HEK293 (cell line): Measurements from ENCODE around the gene CPXM2.

Source experiments
- CTCF ChIA-PET: fragments of 350-600 bp; formaldehyde crosslinking; extraction: SDS; loops from one replicate; lab custom pipeline; 2021; ENCODE audit warnings: antibody characterized with exemption; lab: Yijun Ruan, JAX
- POLR2A ChIA-PET: fragments of 300-600 bp; formaldehyde crosslinking; extraction: SDS; loops from one replicate; lab custom pipeline; 2020; ENCODE audit warnings: antibody characterized with exemption, inconsistent platforms; lab: Yijun Ruan, JAX
- H3K27ac ChIP-seq: fragments of 200-500 bp; sonication (Bioruptor generic); 2 replicates; pipeline ENCODE4 v1.5.1; 2014; ENCODE audit warnings: low read depth, low read length, control low read depth, inconsistent platforms; ENCODE audit errors: extremely low read depth
- H3K36me3 ChIP-seq, 2 experiments: fragments of 200-500 bp in 1 of 2; sonication (Bioruptor generic) in 1 of 2; 1 replicate in 1 of 2; 2 replicates in 1 of 2; pipeline ENCODE4 v1.5.1; 2014 to 2017; ENCODE audit warnings: inconsistent platforms in 2 of 2, low read length in 2 of 2; ENCODE audit not compliant: control insufficient read depth in 2 of 2, insufficient read depth in 1 of 2
- H3K4me1 ChIP-seq: fragments of 200-500 bp; sonication (Bioruptor generic); 2 replicates; pipeline ENCODE4 v1.5.1; 2014; ENCODE audit warnings: mild to moderate bottlenecking, low read length, inconsistent platforms; ENCODE audit not compliant: control insufficient read depth, insufficient read depth
- H3K4me3 ChIP-seq: 2 replicates; pipeline ENCODE4 v1.5.1; 2011; ENCODE audit warnings: low read depth, mild to moderate bottlenecking, control low read depth, low read length, moderate library complexity
- H3K9me3 ChIP-seq: fragments of 200-500 bp; sonication (Bioruptor generic); 2 replicates; pipeline ENCODE4 v1.5.1; 2014; ENCODE audit warnings: low read depth, low read length, inconsistent platforms; ENCODE audit not compliant: control insufficient read depth, insufficient read depth
- GFI1B ChIP-seq: fragments of 450-650 bp; formaldehyde crosslinking; IDR thresholded peaks from 2 replicates; pipeline ENCODE4 v1.5.1; 2016; ENCODE audit warnings: missing biosample characterization, missing genetic modification characterization
- KLF8 ChIP-seq: fragments of 450-650 bp; formaldehyde crosslinking; IDR thresholded peaks from 2 replicates; pipeline ENCODE4 v1.5.1; 2016; ENCODE audit warnings: missing biosample characterization, missing genetic modification characterization
- MZF1 ChIP-seq: fragments of 450-650 bp; formaldehyde crosslinking; IDR thresholded peaks from 2 replicates; pipeline ENCODE4 v1.5.1; 2017; ENCODE audit warnings: missing biosample characterization, missing genetic modification characterization, borderline replicate concordance
- SP7 ChIP-seq: fragments of 450-650 bp; formaldehyde crosslinking; IDR thresholded peaks from 2 replicates; pipeline ENCODE4 v1.5.1; 2016; ENCODE audit warnings: missing biosample characterization, missing genetic modification characterization
- YY2 ChIP-seq: fragments of 450-650 bp; formaldehyde crosslinking; IDR thresholded peaks from 2 replicates; pipeline ENCODE4 v1.5.1; 2016; ENCODE audit warnings: missing biosample characterization, missing genetic modification characterization
- ZFHX2 ChIP-seq: fragments of 450-650 bp; formaldehyde crosslinking; conservative IDR thresholded peaks from 2 replicates; pipeline ENCODE4 v1.5.1; 2016; ENCODE audit warnings: missing biosample characterization, missing genetic modification characterization
- ZFP69B ChIP-seq: fragments of 450-650 bp; formaldehyde crosslinking; IDR thresholded peaks from 2 replicates; pipeline ENCODE4 v1.5.1; 2016; ENCODE audit warnings: missing biosample characterization, missing genetic modification characterization
- ZNF140 ChIP-seq: fragments of 450-650 bp; formaldehyde crosslinking; IDR thresholded peaks from 2 replicates; pipeline ENCODE4 v1.5.1; 2016; ENCODE audit warnings: missing biosample characterization, missing genetic modification characterization
- ZNF169 ChIP-seq: fragments of 450-650 bp; formaldehyde crosslinking; IDR thresholded peaks from 2 replicates; pipeline ENCODE4 v1.5.1; 2016; ENCODE audit warnings: missing biosample characterization, missing genetic modification characterization
- ZNF221 ChIP-seq: fragments of 450-650 bp; formaldehyde crosslinking; IDR thresholded peaks from 2 replicates; pipeline ENCODE4 v1.5.1; 2017; ENCODE audit warnings: missing biosample characterization, missing genetic modification characterization, borderline replicate concordance
- ZNF558 ChIP-seq: fragments of 450-650 bp; formaldehyde crosslinking; IDR thresholded peaks from 2 replicates; pipeline ENCODE4 v1.5.1; 2016; ENCODE audit warnings: missing biosample characterization, missing genetic modification characterization
- ZNF600 ChIP-seq: fragments of 450-650 bp; formaldehyde crosslinking; IDR thresholded peaks from 2 replicates; pipeline ENCODE4 v1.5.1; 2016; ENCODE audit warnings: missing biosample characterization, missing genetic modification characterization
- ZNF654 ChIP-seq: fragments of 450-650 bp; formaldehyde crosslinking; IDR thresholded peaks from 2 replicates; pipeline ENCODE4 v1.5.1; 2016; ENCODE audit warnings: low read depth, missing biosample characterization, missing genetic modification characterization
- ZNF830 ChIP-seq: fragments of 450-650 bp; IDR thresholded peaks from 2 replicates; pipeline ENCODE4 v1.5.0; 2018; ENCODE audit warnings: missing biosample characterization, missing genetic modification characterization, low read depth, mild to moderate bottlenecking, moderate library complexity
- TF ChIP-seq, protein P1 (sequence below): fragments of 450-650 bp; formaldehyde crosslinking; conservative IDR thresholded peaks from 2 replicates; pipeline ENCODE4 v1.5.1; 2016; ENCODE audit warnings: low read depth, missing biosample characterization, missing genetic modification characterization
- TF ChIP-seq, protein P2 (sequence below): fragments of 450-650 bp; formaldehyde crosslinking; IDR thresholded peaks from 2 replicates; pipeline ENCODE4 v1.5.1; 2016; ENCODE audit warnings: missing biosample characterization, missing genetic modification characterization
- TF ChIP-seq, protein P3 (sequence below): IDR thresholded peaks from 2 replicates; pipeline ENCODE4 v1.6.1; 2011; ENCODE audit warnings: mild to moderate bottlenecking, low read depth, low read length, borderline replicate concordance
- TF ChIP-seq, protein P4 (sequence below): fragments of 450-650 bp; formaldehyde crosslinking; IDR thresholded peaks from 2 replicates; pipeline ENCODE4 v1.5.0; 2017; ENCODE audit warnings: missing biosample characterization, missing genetic modification characterization, borderline replicate concordance
- TF ChIP-seq, protein P5 (sequence below): fragments of 450-650 bp; formaldehyde crosslinking; IDR thresholded peaks from 2 replicates; pipeline ENCODE4 v1.5.1; 2017; ENCODE audit warnings: missing biosample characterization, mild to moderate bottlenecking, missing genetic modification characterization, moderate library complexity
- TF ChIP-seq, protein P6 (sequence below): fragments of 450-650 bp; IDR thresholded peaks from 2 replicates; pipeline ENCODE4 v1.5.1; 2018; ENCODE audit warnings: missing biosample characterization, mild to moderate bottlenecking, missing genetic modification characterization

Gene CPXM2

DNA sequence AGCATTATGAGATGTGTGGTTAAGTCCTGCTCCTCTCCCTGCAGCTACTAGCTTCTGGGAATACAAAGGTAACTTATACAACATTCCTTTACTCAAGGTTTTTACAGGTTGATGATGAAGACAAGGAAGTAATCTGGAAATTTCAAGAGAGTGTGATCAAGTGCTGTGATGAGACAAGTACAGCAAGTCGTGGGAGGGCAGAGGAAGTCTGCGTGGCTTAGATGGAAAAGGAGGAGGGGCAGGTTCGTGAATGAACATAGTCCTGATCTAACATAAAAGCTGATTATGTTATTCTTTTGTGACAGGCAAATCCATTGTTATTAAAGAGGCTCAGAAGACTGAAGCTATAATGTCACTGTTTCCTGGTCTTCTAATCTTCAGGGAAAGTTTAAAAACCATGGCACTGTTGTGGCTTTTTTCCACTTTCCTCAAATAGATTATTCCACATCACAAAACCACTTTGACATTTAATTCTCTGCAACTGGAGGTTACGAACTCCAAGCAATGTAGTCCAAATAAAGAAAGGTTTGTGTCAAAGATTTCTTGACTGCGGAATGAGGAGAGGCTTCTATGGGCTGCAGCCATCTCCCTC is 84.1 kb downstream of the CPXM2 start:
- TF ChIP-seq GFI1B (tag by site-specific recombination) (no peak), ZNF140 (tag by site-specific recombination) (no peak), SP7 (tag by site-specific recombination) (no peak), KLF8 (tag by site-specific recombination) (no peak), ZFHX2 (tag by site-specific recombination) (no peak), ZNF830 (tag by site-specific recombination) (no peak), ZNF654 (tag by site-specific recombination) (no peak), YY2 (tag by site-specific recombination) (no peak), ZFP69B (tag by site-specific recombination) (no peak), ZNF558 (no peak), ZNF600 (tag by site-specific recombination) (no peak), ZNF169 (no peak), ZNF221 (tag by site-specific recombination) (no peak), MZF1 (tag by site-specific recombination) (no peak)
- TF ChIP-seq, protein P1, sequence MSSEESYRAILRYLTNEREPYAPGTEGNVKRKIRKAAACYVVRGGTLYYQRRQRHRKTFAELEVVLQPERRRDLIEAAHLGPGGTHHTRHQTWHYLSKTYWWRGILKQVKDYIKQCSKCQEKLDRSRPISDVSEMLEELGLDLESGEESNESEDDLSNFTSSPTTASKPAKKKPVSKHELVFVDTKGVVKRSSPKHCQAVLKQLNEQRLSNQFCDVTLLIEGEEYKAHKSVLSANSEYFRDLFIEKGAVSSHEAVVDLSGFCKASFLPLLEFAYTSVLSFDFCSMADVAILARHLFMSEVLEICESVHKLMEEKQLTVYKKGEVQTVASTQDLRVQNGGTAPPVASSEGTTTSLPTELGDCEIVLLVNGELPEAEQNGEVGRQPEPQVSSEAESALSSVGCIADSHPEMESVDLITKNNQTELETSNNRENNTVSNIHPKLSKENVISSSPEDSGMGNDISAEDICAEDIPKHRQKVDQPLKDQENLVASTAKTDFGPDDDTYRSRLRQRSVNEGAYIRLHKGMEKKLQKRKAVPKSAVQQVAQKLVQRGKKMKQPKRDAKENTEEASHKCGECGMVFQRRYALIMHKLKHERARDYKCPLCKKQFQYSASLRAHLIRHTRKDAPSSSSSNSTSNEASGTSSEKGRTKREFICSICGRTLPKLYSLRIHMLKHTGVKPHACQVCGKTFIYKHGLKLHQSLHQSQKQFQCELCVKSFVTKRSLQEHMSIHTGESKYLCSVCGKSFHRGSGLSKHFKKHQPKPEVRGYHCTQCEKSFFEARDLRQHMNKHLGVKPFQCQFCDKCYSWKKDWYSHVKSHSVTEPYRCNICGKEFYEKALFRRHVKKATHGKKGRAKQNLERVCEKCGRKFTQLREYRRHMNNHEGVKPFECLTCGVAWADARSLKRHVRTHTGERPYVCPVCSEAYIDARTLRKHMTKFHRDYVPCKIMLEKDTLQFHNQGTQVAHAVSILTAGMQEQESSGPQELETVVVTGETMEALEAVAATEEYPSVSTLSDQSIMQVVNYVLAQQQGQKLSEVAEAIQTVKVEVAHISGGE: no peak
- TF ChIP-seq, protein P2, sequence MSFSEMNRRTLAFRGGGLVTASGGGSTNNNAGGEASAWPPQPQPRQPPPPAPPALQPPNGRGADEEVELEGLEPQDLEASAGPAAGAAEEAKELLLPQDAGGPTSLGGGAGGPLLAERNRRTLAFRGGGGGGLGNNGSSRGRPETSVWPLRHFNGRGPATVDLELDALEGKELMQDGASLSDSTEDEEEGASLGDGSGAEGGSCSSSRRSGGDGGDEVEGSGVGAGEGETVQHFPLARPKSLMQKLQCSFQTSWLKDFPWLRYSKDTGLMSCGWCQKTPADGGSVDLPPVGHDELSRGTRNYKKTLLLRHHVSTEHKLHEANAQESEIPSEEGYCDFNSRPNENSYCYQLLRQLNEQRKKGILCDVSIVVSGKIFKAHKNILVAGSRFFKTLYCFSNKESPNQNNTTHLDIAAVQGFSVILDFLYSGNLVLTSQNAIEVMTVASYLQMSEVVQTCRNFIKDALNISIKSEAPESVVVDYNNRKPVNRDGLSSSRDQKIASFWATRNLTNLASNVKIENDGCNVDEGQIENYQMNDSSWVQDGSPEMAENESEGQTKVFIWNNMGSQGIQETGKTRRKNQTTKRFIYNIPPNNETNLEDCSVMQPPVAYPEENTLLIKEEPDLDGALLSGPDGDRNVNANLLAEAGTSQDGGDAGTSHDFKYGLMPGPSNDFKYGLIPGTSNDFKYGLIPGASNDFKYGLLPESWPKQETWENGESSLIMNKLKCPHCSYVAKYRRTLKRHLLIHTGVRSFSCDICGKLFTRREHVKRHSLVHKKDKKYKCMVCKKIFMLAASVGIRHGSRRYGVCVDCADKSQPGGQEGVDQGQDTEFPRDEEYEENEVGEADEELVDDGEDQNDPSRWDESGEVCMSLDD: no peak
- TF ChIP-seq, protein P3, sequence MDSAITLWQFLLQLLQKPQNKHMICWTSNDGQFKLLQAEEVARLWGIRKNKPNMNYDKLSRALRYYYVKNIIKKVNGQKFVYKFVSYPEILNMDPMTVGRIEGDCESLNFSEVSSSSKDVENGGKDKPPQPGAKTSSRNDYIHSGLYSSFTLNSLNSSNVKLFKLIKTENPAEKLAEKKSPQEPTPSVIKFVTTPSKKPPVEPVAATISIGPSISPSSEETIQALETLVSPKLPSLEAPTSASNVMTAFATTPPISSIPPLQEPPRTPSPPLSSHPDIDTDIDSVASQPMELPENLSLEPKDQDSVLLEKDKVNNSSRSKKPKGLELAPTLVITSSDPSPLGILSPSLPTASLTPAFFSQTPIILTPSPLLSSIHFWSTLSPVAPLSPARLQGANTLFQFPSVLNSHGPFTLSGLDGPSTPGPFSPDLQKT: no peak
- TF ChIP-seq, protein P4, sequence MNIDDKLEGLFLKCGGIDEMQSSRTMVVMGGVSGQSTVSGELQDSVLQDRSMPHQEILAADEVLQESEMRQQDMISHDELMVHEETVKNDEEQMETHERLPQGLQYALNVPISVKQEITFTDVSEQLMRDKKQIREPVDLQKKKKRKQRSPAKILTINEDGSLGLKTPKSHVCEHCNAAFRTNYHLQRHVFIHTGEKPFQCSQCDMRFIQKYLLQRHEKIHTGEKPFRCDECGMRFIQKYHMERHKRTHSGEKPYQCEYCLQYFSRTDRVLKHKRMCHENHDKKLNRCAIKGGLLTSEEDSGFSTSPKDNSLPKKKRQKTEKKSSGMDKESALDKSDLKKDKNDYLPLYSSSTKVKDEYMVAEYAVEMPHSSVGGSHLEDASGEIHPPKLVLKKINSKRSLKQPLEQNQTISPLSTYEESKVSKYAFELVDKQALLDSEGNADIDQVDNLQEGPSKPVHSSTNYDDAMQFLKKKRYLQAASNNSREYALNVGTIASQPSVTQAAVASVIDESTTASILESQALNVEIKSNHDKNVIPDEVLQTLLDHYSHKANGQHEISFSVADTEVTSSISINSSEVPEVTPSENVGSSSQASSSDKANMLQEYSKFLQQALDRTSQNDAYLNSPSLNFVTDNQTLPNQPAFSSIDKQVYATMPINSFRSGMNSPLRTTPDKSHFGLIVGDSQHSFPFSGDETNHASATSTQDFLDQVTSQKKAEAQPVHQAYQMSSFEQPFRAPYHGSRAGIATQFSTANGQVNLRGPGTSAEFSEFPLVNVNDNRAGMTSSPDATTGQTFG (tag by site-specific recombination): no peak
- TF ChIP-seq, protein P5, sequence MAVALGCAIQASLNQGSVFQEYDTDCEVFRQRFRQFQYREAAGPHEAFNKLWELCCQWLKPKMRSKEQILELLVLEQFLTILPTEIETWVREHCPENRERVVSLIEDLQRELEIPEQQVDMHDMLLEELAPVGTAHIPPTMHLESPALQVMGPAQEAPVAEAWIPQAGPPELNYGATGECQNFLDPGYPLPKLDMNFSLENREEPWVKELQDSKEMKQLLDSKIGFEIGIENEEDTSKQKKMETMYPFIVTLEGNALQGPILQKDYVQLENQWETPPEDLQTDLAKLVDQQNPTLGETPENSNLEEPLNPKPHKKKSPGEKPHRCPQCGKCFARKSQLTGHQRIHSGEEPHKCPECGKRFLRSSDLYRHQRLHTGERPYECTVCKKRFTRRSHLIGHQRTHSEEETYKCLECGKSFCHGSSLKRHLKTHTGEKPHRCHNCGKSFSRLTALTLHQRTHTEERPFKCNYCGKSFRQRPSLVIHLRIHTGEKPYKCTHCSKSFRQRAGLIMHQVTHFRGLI (tag by site-specific recombination): no peak
- TF ChIP-seq, protein P6, sequence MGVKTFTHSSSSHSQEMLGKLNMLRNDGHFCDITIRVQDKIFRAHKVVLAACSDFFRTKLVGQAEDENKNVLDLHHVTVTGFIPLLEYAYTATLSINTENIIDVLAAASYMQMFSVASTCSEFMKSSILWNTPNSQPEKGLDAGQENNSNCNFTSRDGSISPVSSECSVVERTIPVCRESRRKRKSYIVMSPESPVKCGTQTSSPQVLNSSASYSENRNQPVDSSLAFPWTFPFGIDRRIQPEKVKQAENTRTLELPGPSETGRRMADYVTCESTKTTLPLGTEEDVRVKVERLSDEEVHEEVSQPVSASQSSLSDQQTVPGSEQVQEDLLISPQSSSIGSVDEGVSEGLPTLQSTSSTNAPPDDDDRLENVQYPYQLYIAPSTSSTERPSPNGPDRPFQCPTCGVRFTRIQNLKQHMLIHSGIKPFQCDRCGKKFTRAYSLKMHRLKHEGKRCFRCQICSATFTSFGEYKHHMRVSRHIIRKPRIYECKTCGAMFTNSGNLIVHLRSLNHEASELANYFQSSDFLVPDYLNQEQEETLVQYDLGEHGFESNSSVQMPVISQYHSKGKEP (tag by site-specific recombination): no peak
- TF ChIP-seq, all 188 proteins: peak for 0
- Histone ChIP-seq H3K36me3 (no peaks in the 10 kb centered on the region), H3K4me3 (no peak overlapping the region), H3K4me1 (no peaks in the 10 kb centered on the region), H3K9me3 (no peaks in the 10 kb centered on the region), H3K27ac (no peak overlapping the region)
- ChIA-PET CTCF (interaction anchor here (0.9 kb wide), 1 partner anchor 13 kb away, joined by 3 read pairs; no protein-coding TSS in a partner anchor), POLR2A (no interaction called here)
